ENCODE measurements around the gene SGSM1. TPM values are rescaled to one million over a fixed set of nuclear protein-coding genes. Genes with fewer than 3 reads are reported as not detected.
A peak's percentile ranks its signal among the peaks of the same experiment; 100 is the strongest.

Gene SGSM1
- total RNA-seq, 1 experiment from 2014 or later = 4.3 TPM

DNA sequence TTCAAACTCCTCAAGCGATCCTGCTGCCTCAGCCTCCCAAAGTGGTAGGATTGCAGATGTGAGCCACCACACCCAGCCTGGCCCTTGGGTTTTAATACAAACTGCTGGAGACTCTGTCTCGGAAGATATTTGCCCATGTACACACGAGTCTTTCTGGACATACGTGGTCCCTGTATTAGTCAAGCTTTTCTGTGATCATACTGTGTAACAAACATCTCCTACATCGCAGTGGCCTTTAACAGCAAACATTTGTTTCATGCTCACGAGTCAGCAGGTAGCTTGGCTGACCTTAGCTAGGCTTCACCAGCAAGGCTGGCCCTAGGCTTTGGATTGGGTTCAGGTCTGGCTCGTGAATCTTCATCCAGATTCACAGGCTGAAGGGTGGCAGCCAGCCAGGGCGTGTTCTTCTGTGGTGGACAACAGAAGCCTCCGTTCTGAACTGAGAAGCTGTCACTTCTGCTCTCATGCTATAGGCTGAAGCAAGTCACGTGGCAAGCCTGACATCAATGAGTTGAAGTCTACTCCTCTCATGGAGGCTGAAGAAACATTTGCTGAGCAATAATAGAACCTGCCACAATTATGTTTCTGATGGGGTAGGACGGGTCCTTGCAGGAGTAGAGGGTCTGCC, 155.3 kb downstream of the SGSM1 start:
- H3K9me3 Mint-ChIP-seq = no peaks in the 10 kb centered on the region
- no peak overlapping the region for H2AK5ac ChIP-seq (ENCODE audit: insufficient read length, low read length)
- H3K27ac ChIP-seq (ENCODE audit: insufficient read length, low read depth, low read length) = no peak overlapping the region

More for the DNA sequence above, 155.3 kb downstream of the SGSM1 start:
- no peak overlapping the region for H3K4me2 ChIP-seq (ENCODE audit: insufficient read depth, insufficient read length, low read length)
- no peak overlapping the region for H4K91ac ChIP-seq (ENCODE audit: insufficient read length, low read depth, low read length)
- H2BK12ac ChIP-seq (ENCODE audit: insufficient read length, low read depth, low read length) = no peak overlapping the region
- H3K14ac ChIP-seq (ENCODE audit: insufficient read depth, low read length) = no peak overlapping the region
- no peaks in the 10 kb centered on the region for H3K79me1 ChIP-seq (ENCODE audit: insufficient read depth, low read depth, low read length, poor library complexity, severe bottlenecking)
- no peak for DNase-seq
- H3K4me1 ChIP-seq (ENCODE audit: insufficient read depth, low read length) = no peaks in the 10 kb centered on the region; the same call in 1 of the 2 replicates
- H3K27me3 ChIP-seq (ENCODE audit: insufficient read depth, low read length) = no peaks in the 10 kb centered on the region
- Mint-ChIP-seq H3K4me1 (peaks cover 10 to 15% of the 10 kb centered on the region in 2 experiments), H3K4me3 (no peak overlapping the region), H3K27me3 (ENCODE audit: low read depth) (no peaks in the 10 kb centered on the region), H3K27ac (peak overlapping the region in 1 of 3 experiments; percentile 59; a peak in 1 of 7 replicates), H3K36me3 (ENCODE audit: insufficient read depth in 1 of 3, low read depth in 3 of 3) (peaks cover 0 to 12% (median under 1%) of the 10 kb centered on the region in 3 experiments; a peak in 4 of 7 replicates)
- no peaks in the 10 kb centered on the region for H3K9me3 ChIP-seq (ENCODE audit: control insufficient read depth, low read depth, low read length)
- no peaks in the 10 kb centered on the region for H3K79me2 ChIP-seq (ENCODE audit: insufficient read depth, low read length)
- H4K8ac ChIP-seq (replicated peaks; ENCODE audit: insufficient read length, low read depth, low read length) = no peak overlapping the region
- no peak overlapping the region for H3K18ac ChIP-seq (ENCODE audit: insufficient read length, low read depth, low read length)
- no peak overlapping the region for H3K9ac ChIP-seq (ENCODE audit: extremely low read depth, insufficient read length, low read length)
- no CpG with 5 or more reads among the region's 11 CpGs for WGBS (ENCODE audit: extremely low coverage, insufficient read length, low lambda C conversion rate)
- TF ChIP-seq, protein P1, sequence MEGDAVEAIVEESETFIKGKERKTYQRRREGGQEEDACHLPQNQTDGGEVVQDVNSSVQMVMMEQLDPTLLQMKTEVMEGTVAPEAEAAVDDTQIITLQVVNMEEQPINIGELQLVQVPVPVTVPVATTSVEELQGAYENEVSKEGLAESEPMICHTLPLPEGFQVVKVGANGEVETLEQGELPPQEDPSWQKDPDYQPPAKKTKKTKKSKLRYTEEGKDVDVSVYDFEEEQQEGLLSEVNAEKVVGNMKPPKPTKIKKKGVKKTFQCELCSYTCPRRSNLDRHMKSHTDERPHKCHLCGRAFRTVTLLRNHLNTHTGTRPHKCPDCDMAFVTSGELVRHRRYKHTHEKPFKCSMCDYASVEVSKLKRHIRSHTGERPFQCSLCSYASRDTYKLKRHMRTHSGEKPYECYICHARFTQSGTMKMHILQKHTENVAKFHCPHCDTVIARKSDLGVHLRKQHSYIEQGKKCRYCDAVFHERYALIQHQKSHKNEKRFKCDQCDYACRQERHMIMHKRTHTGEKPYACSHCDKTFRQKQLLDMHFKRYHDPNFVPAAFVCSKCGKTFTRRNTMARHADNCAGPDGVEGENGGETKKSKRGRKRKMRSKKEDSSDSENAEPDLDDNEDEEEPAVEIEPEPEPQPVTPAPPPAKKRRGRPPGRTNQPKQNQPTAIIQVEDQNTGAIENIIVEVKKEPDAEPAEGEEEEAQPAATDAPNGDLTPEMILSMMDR (conservative IDR thresholded peaks at IDR 0.05) = no peak
- H2BK5ac ChIP-seq (ENCODE audit: insufficient read length, low read length) = no peak overlapping the region
- no peak overlapping the region for H2BK120ac ChIP-seq (ENCODE audit: low read depth, low read length, poor library complexity, severe bottlenecking)
- no peak overlapping the region for H2BK20ac ChIP-seq (ENCODE audit: low read depth, low read length, poor library complexity, severe bottlenecking)
- H2AFZ ChIP-seq (ENCODE audit: low read length) = no peak overlapping the region
- H3K23ac ChIP-seq (ENCODE audit: insufficient read length, low read depth, low read length) = no peak overlapping the region
- H4K5ac ChIP-seq (ENCODE audit: insufficient read length, low read depth, low read length) = no peak overlapping the region
- H4K20me1 ChIP-seq (ENCODE audit: control insufficient read depth, insufficient read depth, insufficient read length) = no peaks in the 10 kb centered on the region
- H3K56ac ChIP-seq (ENCODE audit: insufficient read length, low read depth, low read length) = no peak overlapping the region
- H2BK15ac ChIP-seq (ENCODE audit: low read depth, low read length) = no peak overlapping the region
- no peak overlapping the region for H3K4ac ChIP-seq (ENCODE audit: low read depth, low read length)
- no peaks in the 10 kb centered on the region for H3K23me2 ChIP-seq (ENCODE audit: insufficient read length, low read depth, low read length, poor library complexity, severe bottlenecking)
- no peak overlapping the region for H3T11ph ChIP-seq (ENCODE audit: low read length)
